ENCODE data around the gene RANGAP1. TPM values are rescaled to one million over a fixed set of nuclear protein-coding genes. Genes with fewer than 3 reads are reported as not detected.
A peak's percentile ranks its signal among the peaks of the same experiment; 100 is the strongest.
"Not testable (repeated sequence)": the region's sequence is repeated elsewhere in the genome, so short reads cannot be mapped to it uniquely, and the experiment has no call there.

Gene RANGAP1
- polyA plus RNA-seq, 3 donors, result 8.3 to 30.2 (median 8.5) TPM

DNA sequence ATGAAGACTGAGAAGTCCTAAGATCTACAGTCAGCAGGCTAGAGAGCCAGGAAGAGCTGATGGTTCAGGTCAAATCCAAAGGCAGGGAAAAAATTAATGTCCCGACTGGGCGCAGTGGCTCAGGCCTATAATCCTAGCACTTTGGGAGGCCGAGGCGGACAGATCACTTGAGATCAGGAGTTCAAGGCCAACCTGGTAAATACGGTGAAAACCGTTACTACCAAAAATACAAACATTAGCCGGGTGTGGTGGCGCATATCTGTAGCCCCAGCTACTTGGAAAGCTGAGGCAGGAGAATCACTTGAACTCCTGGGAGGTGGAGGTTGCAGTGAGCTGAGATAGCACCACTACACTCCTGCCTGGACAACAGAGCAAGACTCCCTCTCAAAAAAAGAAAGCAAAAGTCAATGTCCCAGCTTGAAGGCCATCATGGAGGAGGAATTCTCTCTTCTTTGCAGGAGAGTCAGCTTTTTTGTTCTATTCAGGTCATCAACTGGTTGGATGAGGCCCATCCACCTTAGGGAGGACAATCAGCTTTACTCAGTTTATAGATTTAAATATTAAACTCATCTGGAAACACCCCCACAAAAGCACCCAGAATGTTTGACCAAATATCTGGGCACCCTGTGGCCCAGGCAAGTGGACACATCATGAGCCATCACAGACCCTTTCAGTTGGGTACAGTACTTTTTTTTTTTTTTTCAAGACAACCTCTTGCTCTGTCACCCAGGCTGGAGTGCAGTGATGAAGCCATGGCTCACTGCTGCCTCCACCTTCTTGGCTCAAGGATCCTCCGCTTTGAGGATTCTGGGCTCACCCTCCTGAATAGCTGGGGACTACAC lies 11.1 kb upstream of the RANGAP1 start:
- intact Hi-C loops (cut with micrococcal nuclease), result no loop called here
- no peak overlapping the region for H3K4me3 Mint-ChIP-seq
- Histone ChIP-seq H3K27me3 (ENCODE audit: control insufficient read depth in 2 of 2, insufficient read depth in 2 of 2, low read length in 2 of 2) (no peaks in the 10 kb centered on the region), H3K9ac (ENCODE audit: insufficient read depth, low read length, poor library complexity, severe bottlenecking) (no peak overlapping the region), H3K4me2 (replicated peaks; ENCODE audit: extremely low read depth, low read length, poor library complexity, severe bottlenecking) (no peak overlapping the region), H3K4me3 (replicated peaks in 1 of 3; ENCODE audit: low read depth in 2 of 3, low read length in 3 of 3) (no peak overlapping the region), H4K20me1 (ENCODE audit: insufficient read depth, low read length) (no peaks in the 10 kb centered on the region), H3K9me3 (replicated peaks in 1 of 2; ENCODE audit: control insufficient read depth in 1 of 2, insufficient read depth in 1 of 2, low read length in 2 of 2) (no peaks in the 10 kb centered on the region), H2AFZ (ENCODE audit: insufficient read depth, low read depth, low read length, poor library complexity, severe bottlenecking) (no peak overlapping the region), H3K36me3 (replicated peaks in 1 of 2; ENCODE audit: control insufficient read depth in 1 of 2, insufficient read depth in 2 of 2, low read length in 2 of 2) (no peaks in the 10 kb centered on the region), H3K79me2 (ENCODE audit: insufficient read depth, low read length) (peaks cover 12% of the 10 kb centered on the region), H3K27ac (ENCODE audit: low read depth in 1 of 2, low read length in 2 of 2) (no peak overlapping the region), H3K4me1 (ENCODE audit: control insufficient read depth in 1 of 2, insufficient read depth in 2 of 2, low read length in 2 of 2) (peaks cover 6 to 7% of the 10 kb centered on the region in 2 donors)
- no peaks in the 10 kb centered on the region for H3K36me3 Mint-ChIP-seq
- peaks cover 1 to 3% (median 1%) of the 10 kb centered on the region in 3 donors for H3K27me3 Mint-ChIP-seq (ENCODE audit: low read depth in 3 of 3)
- TF ChIP-seq, protein P1, sequence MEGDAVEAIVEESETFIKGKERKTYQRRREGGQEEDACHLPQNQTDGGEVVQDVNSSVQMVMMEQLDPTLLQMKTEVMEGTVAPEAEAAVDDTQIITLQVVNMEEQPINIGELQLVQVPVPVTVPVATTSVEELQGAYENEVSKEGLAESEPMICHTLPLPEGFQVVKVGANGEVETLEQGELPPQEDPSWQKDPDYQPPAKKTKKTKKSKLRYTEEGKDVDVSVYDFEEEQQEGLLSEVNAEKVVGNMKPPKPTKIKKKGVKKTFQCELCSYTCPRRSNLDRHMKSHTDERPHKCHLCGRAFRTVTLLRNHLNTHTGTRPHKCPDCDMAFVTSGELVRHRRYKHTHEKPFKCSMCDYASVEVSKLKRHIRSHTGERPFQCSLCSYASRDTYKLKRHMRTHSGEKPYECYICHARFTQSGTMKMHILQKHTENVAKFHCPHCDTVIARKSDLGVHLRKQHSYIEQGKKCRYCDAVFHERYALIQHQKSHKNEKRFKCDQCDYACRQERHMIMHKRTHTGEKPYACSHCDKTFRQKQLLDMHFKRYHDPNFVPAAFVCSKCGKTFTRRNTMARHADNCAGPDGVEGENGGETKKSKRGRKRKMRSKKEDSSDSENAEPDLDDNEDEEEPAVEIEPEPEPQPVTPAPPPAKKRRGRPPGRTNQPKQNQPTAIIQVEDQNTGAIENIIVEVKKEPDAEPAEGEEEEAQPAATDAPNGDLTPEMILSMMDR (IDR thresholded peaks at IDR 0.05), result no peak
- no peak for DNase-seq
- H3K27ac Mint-ChIP-seq, result peak overlapping the region in 1 of 7 donors; percentile 5
- 96% methylated on average over 4 of the region's 9 CpGs for WGBS (ENCODE audit: insufficient coverage)
- peaks cover 5% of the 10 kb centered on the region for H3K4me1 Mint-ChIP-seq
- H3K9me3 Mint-ChIP-seq, result peaks cover 0 to 3% (median 0%) of the 10 kb centered on the region in 7 donors

DNA sequence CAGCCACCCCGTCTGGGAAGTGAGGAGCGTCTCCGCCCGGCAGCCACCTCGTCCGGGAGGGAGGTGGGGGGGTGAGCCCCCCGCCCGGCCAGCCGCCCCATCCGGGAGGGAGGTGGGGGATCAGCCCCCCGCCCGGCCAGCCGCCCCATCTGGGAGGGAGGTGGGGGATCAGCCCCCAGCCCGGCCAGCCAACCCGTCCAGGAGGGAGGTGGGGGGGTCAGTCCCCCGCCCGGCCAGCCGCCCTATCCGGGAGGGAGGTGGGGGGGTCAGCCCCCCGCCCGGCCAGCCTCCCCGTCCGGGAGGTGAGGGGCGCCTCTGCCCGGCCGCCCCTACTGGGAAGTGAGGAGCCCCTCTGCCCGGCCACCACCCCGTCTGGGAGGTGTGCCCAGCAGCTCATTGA lies 8.8 kb upstream of the RANGAP1 start:
- WGBS (ENCODE audit: insufficient coverage), result no CpG with 5 or more reads among the region's 28 CpGs
- intact Hi-C loops (cut with micrococcal nuclease); H3K36me3 Mint-ChIP-seq: not testable (repeated sequence)

More for the DNA sequence above, 8.8 kb upstream of the RANGAP1 start:
- H3K9me3 Mint-ChIP-seq; H3K9ac ChIP-seq (ENCODE audit: insufficient read depth, low read length, poor library complexity, severe bottlenecking); H3K79me2 ChIP-seq (ENCODE audit: insufficient read depth, low read length); H3K9me3 ChIP-seq (replicated peaks in 1 of 2; ENCODE audit: control insufficient read depth in 1 of 2, insufficient read depth in 1 of 2, low read length in 2 of 2); H3K4me2 ChIP-seq (replicated peaks; ENCODE audit: extremely low read depth, low read length, poor library complexity, severe bottlenecking); H2AFZ ChIP-seq (ENCODE audit: insufficient read depth, low read depth, low read length, poor library complexity, severe bottlenecking); H3K27me3 Mint-ChIP-seq (ENCODE audit: low read depth in 3 of 3); H3K4me1 ChIP-seq (ENCODE audit: control insufficient read depth in 1 of 2, insufficient read depth in 2 of 2, low read length in 2 of 2); H3K4me3 Mint-ChIP-seq; H3K4me3 ChIP-seq (replicated peaks in 1 of 3; ENCODE audit: low read depth in 2 of 3, low read length in 3 of 3); H4K20me1 ChIP-seq (ENCODE audit: insufficient read depth, low read length); H3K36me3 ChIP-seq (replicated peaks in 1 of 2; ENCODE audit: control insufficient read depth in 1 of 2, insufficient read depth in 2 of 2, low read length in 2 of 2); H3K27me3 ChIP-seq (ENCODE audit: control insufficient read depth in 2 of 2, insufficient read depth in 2 of 2, low read length in 2 of 2); H3K27ac ChIP-seq (ENCODE audit: low read depth in 1 of 2, low read length in 2 of 2); H3K27ac Mint-ChIP-seq; H3K4me1 Mint-ChIP-seq; DNase-seq: not testable (repeated sequence)

All from CD14-positive monocyte (primary cell).